DOHH2 (cell line): Measurements from ENCODE around the gene TMEM253.

Experiments used
- H3F3A ChIP-seq: fragments of 200-600 bp; sonication (generic), shearing (Covaris generic); 2 replicates; pipeline ENCODE4 v1.6.0; 2016; ENCODE audit warnings: antibody characterized with exemption, mild to moderate bottlenecking; ENCODE audit not compliant: control insufficient read depth, insufficient read depth
- H3K27ac ChIP-seq: fragments of 200-600 bp; sonication (generic); 2 replicates; pipeline ENCODE4 v1.5.1; 2014; ENCODE audit warnings: low read depth, mild to moderate bottlenecking, low read length, moderate library complexity
- H3K27me3 ChIP-seq: fragments of 200-600 bp; sonication (generic); 2 replicates; pipeline ENCODE4 v1.6.1; 2014; ENCODE audit warnings: mild to moderate bottlenecking, low read length, mixed read lengths; ENCODE audit not compliant: control insufficient read depth
- H3K36me3 ChIP-seq: fragments of 200-600 bp; sonication (generic); 2 replicates; pipeline ENCODE4 v1.6.1; 2014; ENCODE audit warnings: mild to moderate bottlenecking, low read length, moderate library complexity, mixed read lengths; ENCODE audit not compliant: control insufficient read depth
- H3K4me1 ChIP-seq: fragments of 200-600 bp; sonication (generic); 2 replicates; pipeline ENCODE4 v1.6.1; 2014; ENCODE audit warnings: mild to moderate bottlenecking, low read length, mixed read lengths; ENCODE audit not compliant: control insufficient read depth
- H3K4me2 ChIP-seq: fragments of 200-600 bp; sonication (generic); 2 replicates; pipeline ENCODE4 v1.6.0; 2014; ENCODE audit warnings: mild to moderate bottlenecking, low read length, moderate library complexity
- H3K4me3 ChIP-seq: fragments of 200-600 bp; sonication (generic); 2 replicates; pipeline ENCODE4 v1.5.1; 2014; ENCODE audit warnings: mild to moderate bottlenecking, low read length, mixed read lengths
- H3K79me2 ChIP-seq: fragments of 200-600 bp; sonication (generic); 2 replicates; pipeline ENCODE4 v1.6.1; 2014; ENCODE audit warnings: mild to moderate bottlenecking, low read length, mixed read lengths; ENCODE audit not compliant: control insufficient read depth
- H3K9me2 ChIP-seq: fragments of 200-600 bp; sonication (generic); replicated peaks from 2 replicates; pipeline ENCODE4 v1.6.1; 2014; ENCODE audit warnings: mild to moderate bottlenecking, low read length, mixed read lengths; ENCODE audit not compliant: control insufficient read depth
- H3K9me3 ChIP-seq: fragments of 200-600 bp; sonication (generic); 2 replicates; pipeline ENCODE4 v1.6.1; 2014; ENCODE audit warnings: antibody characterized with exemption, low read length, mixed read lengths; ENCODE audit not compliant: control insufficient read depth, insufficient read depth
- H4K20me1 ChIP-seq: fragments of 200-600 bp; sonication (generic); 2 replicates; pipeline ENCODE4 v1.6.0; 2014; ENCODE audit warnings: low read depth, mild to moderate bottlenecking, antibody characterized with exemption, low read length, moderate library complexity; ENCODE audit not compliant: control insufficient read depth, insufficient read depth
- CTCF ChIP-seq: fragments of 200-600 bp; sonication (generic); IDR thresholded peaks from one replicate; pipeline ENCODE4 v1.5.1; 2014; ENCODE audit warnings: antibody characterized with exemption, mild to moderate bottlenecking, low read depth, low read length; ENCODE audit not compliant: poor library complexity, severe bottlenecking
- EZH2phosphoT487 ChIP-seq: fragments of 200-600 bp; sonication (generic); IDR thresholded peaks from 2 replicates; pipeline ENCODE4 v1.6.1; 2017; ENCODE audit warnings: borderline replicate concordance, mild to moderate bottlenecking, antibody characterized with exemption, low read length, moderate library complexity, mixed read lengths

Gene TMEM253

GRCh38 chr14:21060614-21061346 is 40.1 kb upstream of the TMEM253 start:
- Histone ChIP-seq H3K79me2 (no peaks in the 10 kb centered on the region), H3F3A (no peaks in the 10 kb centered on the region), H3K36me3 (no peaks in the 10 kb centered on the region), H3K4me1 (peaks cover 9% of the 10 kb centered on the region), H3K27ac (no peak overlapping the region), H3K9me3 (no peaks in the 10 kb centered on the region), H3K4me2 (no peak overlapping the region), H3K9me2 (no peaks in the 10 kb centered on the region), H4K20me1 (no peaks in the 10 kb centered on the region), H3K27me3 (peaks cover 47% of the 10 kb centered on the region), H3K4me3 (no peak overlapping the region)
- no peak for TF ChIP-seq EZH2phosphoT487

GRCh38 chr14:21061347-21061668 is 39.6 kb upstream of the TMEM253 start:
- Histone ChIP-seq H3K9me2 (no peaks in the 10 kb centered on the region), H3K27ac (no peak overlapping the region), H3F3A (no peaks in the 10 kb centered on the region), H4K20me1 (no peaks in the 10 kb centered on the region), H3K79me2 (no peaks in the 10 kb centered on the region), H3K4me1 (peaks cover 9% of the 10 kb centered on the region), H3K36me3 (no peaks in the 10 kb centered on the region), H3K27me3 (peaks cover 50% of the 10 kb centered on the region), H3K4me3 (no peak overlapping the region), H3K9me3 (no peaks in the 10 kb centered on the region), H3K4me2 (no peak overlapping the region)
- TF ChIP-seq CTCF (no peak), EZH2phosphoT487 (no peak)

GRCh38 chr14:21063479-21063878 is 37.4 kb upstream of the TMEM253 start:
- peaks cover 69% of the 10 kb centered on the region for H3K27me3 ChIP-seq
- no peaks in the 10 kb centered on the region for H3K79me2 ChIP-seq
- no peaks in the 10 kb centered on the region for H4K20me1 ChIP-seq
- no peak overlapping the region for H3K4me3 ChIP-seq
- 0 out of 2 replicates have a peak, but pooled peaks cover 2% of the 10 kb centered on the region for H3F3A ChIP-seq
- no peak overlapping the region for H3K27ac ChIP-seq
- H3K4me2 ChIP-seq, result no peak overlapping the region; the same call in 1 of the 2 replicates
- no peak for TF ChIP-seq CTCF
- TF ChIP-seq EZH2phosphoT487, result no peak
- H3K4me1 ChIP-seq, result peaks cover 17% of the 10 kb centered on the region
- H3K9me3 ChIP-seq, result no peaks in the 10 kb centered on the region
- H3K36me3 ChIP-seq, result no peaks in the 10 kb centered on the region
- no peaks in the 10 kb centered on the region for H3K9me2 ChIP-seq

- H3K4me1 ChIP-seq, result peaks cover 48% of the 10 kb centered on the region
- no peak overlapping the region for H3K27ac ChIP-seq
- no peak overlapping the region for H3K4me2 ChIP-seq
- TF ChIP-seq CTCF (peak; percentile 36), EZH2phosphoT487 (no peak)
- H3K27me3 ChIP-seq, result peaks cover 78% of the 10 kb centered on the region
- no peak overlapping the region for H3K4me3 ChIP-seq
- peaks cover 5% of the 10 kb centered on the region; the same call in 1 of the 2 replicates for H3F3A ChIP-seq
- H3K9me3 ChIP-seq, result no peaks in the 10 kb centered on the region
- no peaks in the 10 kb centered on the region for H4K20me1 ChIP-seq
- H3K9me2 ChIP-seq, result no peaks in the 10 kb centered on the region
- H3K79me2 ChIP-seq, result no peaks in the 10 kb centered on the region
- no peaks in the 10 kb centered on the region for H3K36me3 ChIP-seq
Observed at GRCh38 chr14:21066882-21067502, 33.9 kb upstream of the TMEM253 start.
